Heart left ventricle (tissue), 13 donors: ENCODE data around the gene KSR2.

Source experiments
- POLR2A ChIP-seq, 2 donors: fragments of 450-650 bp; IDR thresholded peaks; one replicate each; pipeline ENCODE4 v1.6.1; 2017; ENCODE audit warnings: antibody characterized with exemption in 2 of 2, mild to moderate bottlenecking in 2 of 2, moderate library complexity in 2 of 2
- TF ChIP-seq, protein P1 (sequence below), 12 donors: fragments of 200-600 bp; sonication (generic) in 4 of 12; IDR thresholded peaks; one replicate each; pipeline versions ENCODE4 v1.5.0 to v1.8.0; 2018 to 2022; ENCODE audit warnings: antibody characterized with exemption in 12 of 12, mild to moderate bottlenecking in 5 of 12
- donor health status: ischemic (EF 13 %, LVEDD 7.1; RV severe dilation, severe dysfunction).
- donor health status: DM: no; HTN: yes; CAD: no.
- donor health status: DM: no; HTN: no; CAD: no.
- donor health status: ischemic (EF 25% LVEDD 6.9; RV normal size, moderate dysfunction).
- donor health status: ischemic (EF 25% LVEDD 5.7; RV mildly dilated, moderate dysfunction).
- donor health status: ischemic (EF 35%, LVEDD 5.7; RV mildly dilated, moderate dysfunction).
- donor health status: nonischemic (EF 11% LVEDD 7.7; RV severe dilation, severe dysfunction).
- donor health status: DM: yes; HTN: yes; CAD: no.
- donor health status: PGD.
- donor health status: ischemic (EF 29% LVEDD 5.4; RV normal size, mild dysfunction).
- donor health status: nonischemic (EF 23%, LVEDD 6.1; RV moderate dilation, normal function).

DNA sequence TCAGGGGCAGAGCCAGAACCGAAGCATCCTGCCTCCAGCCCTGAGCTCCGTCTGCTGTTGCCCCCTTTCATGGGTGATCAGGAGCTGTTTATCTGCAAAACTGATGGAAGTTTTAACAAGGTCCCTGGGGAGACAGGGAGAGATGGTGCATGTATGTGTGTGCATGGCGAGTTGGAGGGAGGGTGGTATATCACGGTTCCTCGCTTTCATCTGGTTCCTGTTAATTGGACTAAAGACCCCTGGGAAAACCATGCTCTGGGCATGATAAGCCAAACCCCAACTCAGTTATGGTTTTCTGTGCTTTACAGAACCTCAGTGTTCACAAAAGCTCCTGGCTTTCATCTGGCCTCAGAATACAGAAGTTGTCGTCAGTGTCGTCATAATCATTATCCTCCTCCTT, 133.6 kb downstream of the KSR2 start:
- TF ChIP-seq POLR2A (IDR thresholded peaks at IDR 0.05): no peak
- TF ChIP-seq, protein P1, sequence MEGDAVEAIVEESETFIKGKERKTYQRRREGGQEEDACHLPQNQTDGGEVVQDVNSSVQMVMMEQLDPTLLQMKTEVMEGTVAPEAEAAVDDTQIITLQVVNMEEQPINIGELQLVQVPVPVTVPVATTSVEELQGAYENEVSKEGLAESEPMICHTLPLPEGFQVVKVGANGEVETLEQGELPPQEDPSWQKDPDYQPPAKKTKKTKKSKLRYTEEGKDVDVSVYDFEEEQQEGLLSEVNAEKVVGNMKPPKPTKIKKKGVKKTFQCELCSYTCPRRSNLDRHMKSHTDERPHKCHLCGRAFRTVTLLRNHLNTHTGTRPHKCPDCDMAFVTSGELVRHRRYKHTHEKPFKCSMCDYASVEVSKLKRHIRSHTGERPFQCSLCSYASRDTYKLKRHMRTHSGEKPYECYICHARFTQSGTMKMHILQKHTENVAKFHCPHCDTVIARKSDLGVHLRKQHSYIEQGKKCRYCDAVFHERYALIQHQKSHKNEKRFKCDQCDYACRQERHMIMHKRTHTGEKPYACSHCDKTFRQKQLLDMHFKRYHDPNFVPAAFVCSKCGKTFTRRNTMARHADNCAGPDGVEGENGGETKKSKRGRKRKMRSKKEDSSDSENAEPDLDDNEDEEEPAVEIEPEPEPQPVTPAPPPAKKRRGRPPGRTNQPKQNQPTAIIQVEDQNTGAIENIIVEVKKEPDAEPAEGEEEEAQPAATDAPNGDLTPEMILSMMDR (IDR thresholded peaks at IDR 0.05): no peak
